Measurements from ENCODE around the gene JAZF1. TPM values are rescaled to one million over a fixed set of nuclear protein-coding genes. Genes with fewer than 3 reads are reported as not detected.

The JAZF1 gene
- total and polyA plus RNA-seq, 9 of the 15 experiments (the other 6 are each of a cell fraction or from before 2014, with no cell fraction given) = 0.04 to 0.64 (median 0.11) TPM; not detected in 3

GRCh38 chr7:28075674-28076358, 104.8 kb downstream of the JAZF1 start:
- H3K9ac ChIP-seq (ENCODE audit: insufficient read depth in 1 of 2, low read depth in 2 of 2, low read length in 2 of 2) = no peak overlapping the region
- no peaks in the 10 kb centered on the region; the same call in 1 of the 2 replicates for H4K20me1 ChIP-seq (replicated peaks; ENCODE audit: control insufficient read depth, insufficient read depth, low read length)
- intact Hi-C loops (cut with micrococcal nuclease) (no loop called here), in situ Hi-C loops (cut with MboI) (no loop called here)
- TF ChIP-seq HOXB6 (CRISPR knock-in tag; IDR thresholded peaks at IDR 0.05; ENCODE audit: borderline replicate concordance) = no peak
- TF ChIP-seq HSF4 (CRISPR knock-in tag; IDR thresholded peaks at IDR 0.05; ENCODE audit: borderline replicate concordance) = no peak
- no peak for TF ChIP-seq CUX1 (CRISPR knock-in tag; IDR thresholded peaks at IDR 0.05)
- no peak for TF ChIP-seq CREBBP (IDR thresholded peaks at IDR 0.05; ENCODE audit: low read depth, low read length)
- no peak for TF ChIP-seq NFRKB (IDR thresholded peaks at IDR 0.05; ENCODE audit: low read depth)
- no peak for TF ChIP-seq SIX5 (IDR thresholded peaks at IDR 0.05; ENCODE audit: borderline replicate concordance in 1 of 2, insufficient read depth in 1 of 2, low read depth in 1 of 2, low read length in 2 of 2)
- no peak for TF ChIP-seq SNIP1 (IDR thresholded peaks at IDR 0.05; ENCODE audit: low read depth)
- TF ChIP-seq TARDBP (IDR thresholded peaks at IDR 0.05) = no peak
- no peak for TF ChIP-seq RBM34 (IDR thresholded peaks at IDR 0.05; ENCODE audit: borderline replicate concordance, insufficient read depth, low read length)
- no peak for TF ChIP-seq CHD2 (IDR thresholded peaks at IDR 0.05; ENCODE audit: low read depth, low read length)
- TF ChIP-seq MED1 (CRISPR knock-in tag; IDR thresholded peaks at IDR 0.05; ENCODE audit: borderline replicate concordance) = no peak
- no peak for FAIRE-seq
- CTCF ChIA-PET (ENCODE audit: low intra/inter-chr PET ratio) = interaction anchor here (0.6 kb wide), 1 partner anchor 15 kb away, joined by 4 read pairs; no protein-coding TSS in a partner anchor
- 4% methylated on average over 3 of the region's 3 CpGs for WGBS (ENCODE audit: insufficient coverage, low coverage, missing lambda C conversion rate)
- no peak overlapping the region for H3K4me2 ChIP-seq (ENCODE audit: insufficient read depth, low read length)
- H2AFZ ChIP-seq (ENCODE audit: low read depth, low read length) = no peak overlapping the region
- H3K4me3 ChIP-seq = no peak overlapping the region
- no TSS peak for BruUV-seq (replicated peaks)
- H3K79me2 ChIP-seq (ENCODE audit: control insufficient read depth, insufficient read depth, low read length) = no peaks in the 10 kb centered on the region
- H3K9me1 ChIP-seq (ENCODE audit: control insufficient read depth, insufficient read depth, low read length) = no peaks in the 10 kb centered on the region
- ATAC-seq = no peak
- DNase-seq (ENCODE audit: extremely low read depth in 1 of 4, low spot score in 3 of 4) = no peak
- H3K4me1 ChIP-seq (replicated peaks in 1 of 2; ENCODE audit: control insufficient read depth in 2 of 2, insufficient read depth in 2 of 2, low read length in 2 of 2) = no peaks in the 10 kb centered on the region
- peaks cover 11 to 15% of the 10 kb centered on the region in 2 experiments for H3K27me3 ChIP-seq (ENCODE audit: control insufficient read depth in 2 of 2, insufficient read depth in 2 of 2, low read length in 2 of 2)
- POLR2A ChIA-PET = no interaction called here
- no peaks in the 10 kb centered on the region for H3K9me3 ChIP-seq (replicated peaks; ENCODE audit: control insufficient read depth, insufficient read depth, low read depth, low read length)
- no peak overlapping the region for H3K27ac ChIP-seq (ENCODE audit: extremely low read depth, low read depth, low read length)
- no peaks in the 10 kb centered on the region for H3K36me3 ChIP-seq (ENCODE audit: control insufficient read depth, insufficient read depth, low read length)

All from K562 (cell line).